ENCODE measurements around the gene MTCH1. TPM values are rescaled to one million over a fixed set of nuclear protein-coding genes. Genes with fewer than 3 reads are reported as not detected.
A peak's percentile ranks its signal among the peaks of the same experiment; 100 is the strongest.

The MTCH1 gene
- total RNA-seq, 2 experiments from 2014 or later = 125 to 167 TPM

- no peak for ATAC-seq
- no peaks in the 10 kb centered on the region for H3K27me3 Mint-ChIP-seq
- H3K4me1 Mint-ChIP-seq = peaks cover 15% of the 10 kb centered on the region
- DNase-seq = no peak
- H3K27ac Mint-ChIP-seq = no peak overlapping the region
- CTCF ChIA-PET = interaction anchor here (1.4 kb wide), 1 partner anchor 9 kb away, joined by 4 read pairs; no protein-coding TSS in a partner anchor
- no peak overlapping the region for H3K4me3 Mint-ChIP-seq
- no peaks in the 10 kb centered on the region for H3K9me3 Mint-ChIP-seq (ENCODE audit: low read depth)
- peaks cover 39% of the 10 kb centered on the region for H3K36me3 Mint-ChIP-seq
These were observed 17.6 kb downstream of the MTCH1 start for GRCh38 chr6:36968266-36968977.

GRCh38 chr6:36967757-36968156 lies 18.2 kb downstream of the MTCH1 start:
- Mint-ChIP-seq H3K36me3 (peaks cover 33% of the 10 kb centered on the region), H3K9me3 (ENCODE audit: low read depth) (no peaks in the 10 kb centered on the region), H3K4me1 (peaks cover 22% of the 10 kb centered on the region), H3K27ac (no peak overlapping the region), H3K4me3 (no peak overlapping the region), H3K27me3 (no peaks in the 10 kb centered on the region)
- ATAC-seq (no peak), DNase-seq (no peak)
- CTCF ChIA-PET = no interaction called here

DNA sequence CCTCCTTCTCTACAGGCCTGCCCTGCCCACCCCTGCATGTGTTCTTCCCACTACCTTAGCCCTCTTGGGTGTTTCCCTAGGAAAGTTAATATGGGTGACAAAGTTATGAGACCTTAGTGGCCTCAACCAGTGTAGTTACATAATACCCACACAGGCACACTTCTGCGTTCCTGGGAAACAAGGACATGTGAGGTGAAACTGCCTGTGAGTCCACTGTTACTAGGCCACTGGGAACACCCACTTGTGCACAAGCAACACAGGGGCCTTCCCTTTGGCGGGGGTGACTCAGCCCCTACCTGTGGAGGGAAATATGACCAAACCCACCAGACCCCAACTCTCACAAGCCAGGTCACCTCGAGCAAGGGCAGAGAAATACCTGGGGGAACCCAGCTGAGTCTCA lies 18.7 kb downstream of the MTCH1 start:
- H3K27ac Mint-ChIP-seq = no peak overlapping the region
- peaks cover 31% of the 10 kb centered on the region for H3K36me3 Mint-ChIP-seq
- H3K27me3 Mint-ChIP-seq = no peaks in the 10 kb centered on the region
- H3K4me3 Mint-ChIP-seq = no peak overlapping the region
- no peak for ATAC-seq
- H3K4me1 Mint-ChIP-seq = peaks cover 26% of the 10 kb centered on the region
- DNase-seq = no peak
- H3K9me3 Mint-ChIP-seq (ENCODE audit: low read depth) = no peaks in the 10 kb centered on the region
- CTCF ChIA-PET = no interaction called here

DNA sequence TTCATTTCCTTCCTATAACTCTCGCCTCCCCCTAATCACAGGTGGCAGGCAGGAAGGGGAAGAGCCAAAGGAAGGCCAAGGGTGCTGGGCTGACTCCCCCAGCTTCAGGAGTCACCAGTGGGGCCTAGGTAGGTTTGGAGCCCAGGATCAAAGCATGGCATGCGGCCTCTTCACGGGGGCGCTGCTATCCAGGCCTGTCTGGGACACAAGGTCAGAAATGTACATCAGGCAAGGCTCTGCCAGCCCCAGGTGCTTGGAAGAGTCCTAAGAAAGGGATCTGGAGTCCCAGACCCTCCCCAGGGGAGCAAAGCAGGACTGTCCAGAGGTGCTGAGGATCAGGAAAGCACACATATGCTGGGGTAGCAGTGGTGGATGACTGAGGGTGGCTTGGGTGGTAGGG lies 21.1 kb downstream of the MTCH1 start:
- no peaks in the 10 kb centered on the region for H3K9me3 Mint-ChIP-seq (ENCODE audit: low read depth)
- peaks cover 46% of the 10 kb centered on the region for H3K4me1 Mint-ChIP-seq

GRCh38 chr6:36964349-36964748 lies 21.6 kb downstream of the MTCH1 start:
- no peaks in the 10 kb centered on the region for H3K9me3 Mint-ChIP-seq (ENCODE audit: low read depth)
- no peak overlapping the region for H3K4me3 Mint-ChIP-seq
- CTCF ChIA-PET = interaction anchor here (1.7 kb wide), 1 partner anchor 91 kb away, joined by 5 read pairs; no protein-coding TSS in a partner anchor
- ATAC-seq (no peak), DNase-seq (no peak)
- H3K36me3 Mint-ChIP-seq = peaks cover 18% of the 10 kb centered on the region
- peaks cover 47% of the 10 kb centered on the region for H3K4me1 Mint-ChIP-seq
- H3K27ac Mint-ChIP-seq = no peak overlapping the region
- no peaks in the 10 kb centered on the region for H3K27me3 Mint-ChIP-seq

More for the DNA sequence above, 21.1 kb downstream of the MTCH1 start:
- DNase-seq = no peak
- no peak for ATAC-seq
- CTCF ChIA-PET = interaction anchor here (1.7 to 1.9 kb wide), 2 partner anchors 53 to 91 kb away, joined by 5 to 7 read pairs; no protein-coding TSS in a partner anchor
- no peak overlapping the region for H3K27ac Mint-ChIP-seq
- H3K27me3 Mint-ChIP-seq = no peaks in the 10 kb centered on the region
- H3K4me3 Mint-ChIP-seq = no peak overlapping the region
- peaks cover 22% of the 10 kb centered on the region for H3K36me3 Mint-ChIP-seq

GRCh38 chr6:36963451-36964290 lies 22.3 kb downstream of the MTCH1 start:
- peak; percentile 54 for ATAC-seq

DNA sequence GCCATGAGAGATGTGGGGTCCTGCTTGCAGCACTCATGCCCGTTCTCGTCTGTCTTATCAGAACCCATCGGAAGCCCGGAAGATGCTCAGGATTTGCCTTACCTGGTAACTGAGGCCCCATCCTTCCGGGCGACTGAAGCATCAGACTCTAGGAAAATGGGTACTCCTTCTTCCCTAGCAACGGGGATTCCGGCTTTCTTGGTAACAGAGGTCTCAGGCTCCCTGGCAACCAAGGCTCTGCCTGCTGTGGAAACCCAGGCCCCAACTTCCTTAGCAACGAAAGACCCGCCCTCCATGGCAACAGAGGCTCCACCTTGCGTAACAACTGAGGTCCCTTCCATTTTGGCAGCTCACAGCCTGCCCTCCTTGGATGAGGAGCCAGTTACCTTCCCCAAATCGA lies 23.1 kb downstream of the MTCH1 start:
- no peaks in the 10 kb centered on the region for H3K9me3 Mint-ChIP-seq (ENCODE audit: low read depth)
- H3K36me3 Mint-ChIP-seq = peaks cover 9% of the 10 kb centered on the region
- CTCF ChIA-PET = interaction anchor here (1.4 kb wide), 1 partner anchor 55 kb away, joined by 5 read pairs; no protein-coding TSS in a partner anchor
- peaks cover 47% of the 10 kb centered on the region for H3K4me1 Mint-ChIP-seq
- DNase-seq (peak; percentile 87), ATAC-seq (peak; percentile 66)
- peak overlapping the region; percentile 58 for H3K27ac Mint-ChIP-seq
- H3K4me3 Mint-ChIP-seq = no peak overlapping the region
- no peaks in the 10 kb centered on the region for H3K27me3 Mint-ChIP-seq

More at GRCh38 chr6:36963451-36964290, 22.3 kb downstream of the MTCH1 start:
- H3K4me3 Mint-ChIP-seq = no peak overlapping the region
- H3K36me3 Mint-ChIP-seq = peaks cover 15% of the 10 kb centered on the region
- no peaks in the 10 kb centered on the region for H3K9me3 Mint-ChIP-seq (ENCODE audit: low read depth)
- DNase-seq = no peak
- H3K27me3 Mint-ChIP-seq = no peaks in the 10 kb centered on the region
- H3K27ac Mint-ChIP-seq = peak overlapping the region; percentile 58
- CTCF ChIA-PET = interaction anchor here (1.4 to 1.7 kb wide), 2 partner anchors 54 to 90 kb away, joined by 5 read pairs; no protein-coding TSS in a partner anchor
- H3K4me1 Mint-ChIP-seq = peaks cover 47% of the 10 kb centered on the region

GRCh38 chr6:36961441-36962435 lies 24.3 kb downstream of the MTCH1 start:
- H3K36me3 Mint-ChIP-seq = peaks cover 4% of the 10 kb centered on the region
- ATAC-seq (no peak), DNase-seq (no peak)
- H3K27ac Mint-ChIP-seq = peak overlapping the region; percentile 49
- peaks cover 50% of the 10 kb centered on the region for H3K4me1 Mint-ChIP-seq
- H3K4me3 Mint-ChIP-seq = no peak overlapping the region
- no peaks in the 10 kb centered on the region for H3K9me3 Mint-ChIP-seq (ENCODE audit: low read depth)
- peaks cover 2% of the 10 kb centered on the region for H3K27me3 Mint-ChIP-seq
- CTCF ChIA-PET = no interaction called here

DNA sequence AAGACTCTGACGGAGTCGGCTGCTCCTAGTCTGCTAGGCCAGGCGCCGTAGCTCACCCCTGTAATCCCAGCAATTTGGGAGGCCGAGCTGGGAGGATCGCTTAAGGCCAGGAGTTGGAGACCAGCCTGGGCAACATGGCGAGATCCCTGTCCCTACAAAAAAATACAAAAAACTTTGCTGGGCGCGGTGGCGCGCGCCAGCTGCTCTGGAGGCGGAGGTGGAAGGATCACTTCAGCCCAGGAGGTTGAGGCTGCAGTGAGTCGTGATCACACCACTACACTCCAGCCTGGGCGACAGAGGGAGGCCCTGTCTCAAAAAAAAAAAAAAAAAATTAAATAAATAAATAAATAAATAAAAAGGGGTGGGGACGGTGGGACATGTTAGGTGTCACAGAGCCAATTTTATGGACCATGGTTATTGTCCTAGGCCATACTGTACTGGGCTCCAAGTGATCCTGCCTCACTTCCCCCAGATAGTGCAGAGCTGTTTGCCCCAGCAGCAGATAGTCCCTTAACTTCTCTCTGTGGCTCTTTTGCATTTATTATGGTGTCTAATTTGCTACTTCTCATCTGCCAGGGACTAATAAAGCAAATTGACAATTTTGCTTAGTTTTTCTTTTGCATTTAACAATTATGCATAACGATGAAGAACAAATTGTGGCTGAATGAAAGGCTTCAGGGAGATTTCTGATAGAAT lies 26.3 kb downstream of the MTCH1 start:
- CTCF ChIA-PET = interaction anchor here (0.7 to 0.9 kb wide), 2 partner anchors 18 to 50 kb away, joined by 4 read pairs; no protein-coding TSS in a partner anchor

DNA sequence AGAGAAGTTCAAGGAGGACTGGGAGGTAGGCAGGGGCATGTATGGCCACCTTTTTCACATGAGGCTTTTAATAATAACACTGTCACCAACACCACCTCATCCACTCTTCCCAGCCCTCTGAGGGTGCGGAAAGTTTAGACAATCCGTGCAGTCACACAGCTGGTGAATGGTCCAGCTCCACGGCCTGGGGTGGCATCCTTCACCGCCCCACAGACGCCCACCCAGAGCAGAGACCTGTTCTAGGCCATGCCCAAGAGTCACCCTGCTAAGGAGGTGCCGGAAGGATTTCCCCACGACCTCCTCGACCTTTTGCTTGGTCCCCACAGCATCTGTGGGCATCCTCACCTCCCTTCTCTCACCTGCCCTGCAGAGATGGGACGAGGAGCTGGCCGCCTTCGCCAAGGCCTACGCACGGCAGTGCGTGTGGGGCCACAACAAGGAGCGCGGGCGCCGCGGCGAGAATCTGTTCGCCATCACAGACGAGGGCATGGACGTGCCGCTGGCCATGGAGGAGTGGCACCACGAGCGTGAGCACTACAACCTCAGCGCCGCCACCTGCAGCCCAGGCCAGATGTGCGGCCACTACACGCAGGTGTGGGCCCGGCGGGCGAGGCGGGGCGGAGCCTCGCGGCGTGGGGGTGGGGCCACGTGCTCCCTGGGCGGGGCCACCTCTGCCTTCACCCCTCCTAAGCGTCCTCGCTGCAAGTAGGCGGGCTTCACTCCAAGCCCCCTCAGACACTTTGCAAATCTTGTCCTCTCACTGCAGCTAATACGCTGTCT lies 27.0 kb downstream of the MTCH1 start:
- ATAC-seq = no peak
- no peaks in the 10 kb centered on the region for H3K36me3 Mint-ChIP-seq
- CTCF ChIA-PET = interaction anchor here (0.9 kb wide), 1 partner anchor 49 kb away, joined by 4 read pairs; no protein-coding TSS in a partner anchor
- no peak overlapping the region for H3K4me3 Mint-ChIP-seq
- H3K27me3 Mint-ChIP-seq = peaks cover 2% of the 10 kb centered on the region
- no peaks in the 10 kb centered on the region for H3K9me3 Mint-ChIP-seq (ENCODE audit: low read depth)
- H3K27ac Mint-ChIP-seq = no peak overlapping the region
- peaks cover 69% of the 10 kb centered on the region for H3K4me1 Mint-ChIP-seq
- DNase-seq = no peak

More for the DNA sequence above, 26.3 kb downstream of the MTCH1 start:
- Mint-ChIP-seq H3K9me3 (ENCODE audit: low read depth) (no peaks in the 10 kb centered on the region), H3K4me3 (no peak overlapping the region), H3K27ac (peak overlapping the region; percentile 33), H3K36me3 (no peaks in the 10 kb centered on the region), H3K27me3 (peaks cover 2% of the 10 kb centered on the region), H3K4me1 (peaks cover 67% of the 10 kb centered on the region)
- DNase-seq (no peak), ATAC-seq (no peak)

DNA sequence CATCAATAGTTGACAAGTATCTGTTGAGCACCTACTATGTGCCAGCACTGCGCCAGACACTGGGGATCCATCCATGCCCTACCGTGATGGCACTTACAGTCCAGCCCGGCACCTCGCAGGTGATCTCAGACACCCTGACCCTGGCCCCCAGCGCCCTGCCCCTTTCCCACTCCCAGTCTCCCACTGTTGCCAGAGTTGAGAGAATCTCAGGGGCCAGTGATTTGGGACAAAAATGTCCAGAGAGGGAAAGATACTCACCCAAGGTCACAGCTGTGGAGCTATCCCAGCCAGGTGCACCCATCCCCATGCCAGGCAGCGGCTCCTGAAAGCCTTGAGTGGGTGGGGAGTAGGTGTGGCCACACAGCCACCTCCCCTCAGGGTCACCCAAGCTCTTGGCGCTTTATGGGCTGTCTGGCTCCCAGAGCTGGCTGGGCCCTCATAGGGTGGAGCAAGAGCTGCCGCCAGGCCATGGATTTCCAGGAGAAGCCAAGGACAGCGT lies 28.2 kb downstream of the MTCH1 start:
- Mint-ChIP-seq H3K27ac (no peak overlapping the region), H3K4me3 (no peak overlapping the region), H3K36me3 (no peaks in the 10 kb centered on the region), H3K4me1 (peaks cover 64% of the 10 kb centered on the region), H3K27me3 (peaks cover 2% of the 10 kb centered on the region), H3K9me3 (ENCODE audit: low read depth) (no peaks in the 10 kb centered on the region)
- ATAC-seq (no peak), DNase-seq (no peak)
- CTCF ChIA-PET = interaction anchor here (5.1 kb wide), 1 partner anchor 61 kb away, joined by 25 read pairs; no protein-coding TSS in a partner anchor
